Adipocyte (in vitro differentiated cells): ENCODE results near the gene NEUROG1.

Experiments used
- DNase-seq: peaks from one replicate; pipeline ENCODE4 v3.0.0-alpha.2; 2015; ENCODE audit warnings: low read depth
- H3K27me3 ChIP-seq: replicated peaks from 2 replicates; pipeline ENCODE4 v1.7.0; 2013; ENCODE audit warnings: mild to moderate bottlenecking, low read length, moderate library complexity; ENCODE audit not compliant: control insufficient read depth, insufficient read depth
- H3K36me3 ChIP-seq: 2 replicates; pipeline ENCODE4 v1.7.0; 2013; ENCODE audit warnings: low read length, mild to moderate bottlenecking, moderate library complexity; ENCODE audit not compliant: control insufficient read depth, insufficient read depth, severe bottlenecking
- H3K4me1 ChIP-seq: 2 replicates; pipeline ENCODE4 v1.7.0; 2013; ENCODE audit warnings: mild to moderate bottlenecking, low read length, moderate library complexity; ENCODE audit not compliant: control insufficient read depth, insufficient read depth
- H3K4me3 ChIP-seq: 2 replicates; pipeline ENCODE4 v1.7.0; 2013; ENCODE audit warnings: mild to moderate bottlenecking, low read length, moderate library complexity
- H3K9ac ChIP-seq: 2 replicates; pipeline ENCODE4 v1.7.0; 2013; ENCODE audit warnings: mild to moderate bottlenecking, low read length, moderate library complexity
- H3K9me3 ChIP-seq: 2 replicates; pipeline ENCODE4 v1.7.0; 2013; ENCODE audit warnings: mild to moderate bottlenecking, low read length, moderate library complexity; ENCODE audit not compliant: control insufficient read depth

The NEUROG1 gene

GRCh38 chr5:135571066-135571609, 35.4 kb upstream of the NEUROG1 start:
- Histone ChIP-seq H3K4me1 (peaks cover under 1% of the 10 kb centered on the region), H3K9me3 (no peaks in the 10 kb centered on the region), H3K9ac (no peak overlapping the region), H3K36me3 (no peaks in the 10 kb centered on the region), H3K27me3 (peaks cover 8% of the 10 kb centered on the region), H3K4me3 (no peak overlapping the region)
- no peak for DNase-seq

GRCh38 chr5:135570453-135570764, 34.6 kb upstream of the NEUROG1 start:
- no peak overlapping the region for H3K4me3 ChIP-seq
- H3K9me3 ChIP-seq = no peaks in the 10 kb centered on the region
- H3K36me3 ChIP-seq = no peaks in the 10 kb centered on the region
- DNase-seq = no peak
- no peak overlapping the region for H3K9ac ChIP-seq
- H3K4me1 ChIP-seq = peaks cover 3% of the 10 kb centered on the region
- peaks cover 8% of the 10 kb centered on the region for H3K27me3 ChIP-seq

GRCh38 chr5:135569755-135570452, 34.1 kb upstream of the NEUROG1 start:
- no peak overlapping the region for H3K9ac ChIP-seq
- peaks cover 8% of the 10 kb centered on the region for H3K27me3 ChIP-seq
- no peak overlapping the region for H3K4me3 ChIP-seq
- DNase-seq = peak; percentile 32
- H3K9me3 ChIP-seq = no peaks in the 10 kb centered on the region
- H3K36me3 ChIP-seq = no peaks in the 10 kb centered on the region
- H3K4me1 ChIP-seq = peaks cover 8% of the 10 kb centered on the region

GRCh38 chr5:135568923-135569360, 33.2 kb upstream of the NEUROG1 start:
- Histone ChIP-seq H3K4me3 (no peak overlapping the region), H3K36me3 (no peaks in the 10 kb centered on the region), H3K4me1 (peaks cover 9% of the 10 kb centered on the region), H3K9ac (no peak overlapping the region), H3K27me3 (peaks cover 3% of the 10 kb centered on the region), H3K9me3 (no peaks in the 10 kb centered on the region)
- no peak for DNase-seq

- peaks cover 9% of the 10 kb centered on the region for H3K4me1 ChIP-seq
- H3K27me3 ChIP-seq = no peaks in the 10 kb centered on the region
- no peak overlapping the region for H3K9ac ChIP-seq
- no peaks in the 10 kb centered on the region for H3K9me3 ChIP-seq
- no peak for DNase-seq
- no peak overlapping the region for H3K4me3 ChIP-seq
- no peaks in the 10 kb centered on the region for H3K36me3 ChIP-seq
Measured at GRCh38 chr5:135568246-135568645, 32.5 kb upstream of the NEUROG1 start.

- Histone ChIP-seq H3K9me3 (no peaks in the 10 kb centered on the region), H3K9ac (no peak overlapping the region), H3K36me3 (no peaks in the 10 kb centered on the region), H3K4me3 (no peak overlapping the region), H3K27me3 (no peaks in the 10 kb centered on the region), H3K4me1 (peaks cover 9% of the 10 kb centered on the region)
- no peak for DNase-seq
Measured at GRCh38 chr5:135567661-135568060, 31.9 kb upstream of the NEUROG1 start.

GRCh38 chr5:135566422-135567400, 30.9 kb upstream of the NEUROG1 start:
- Histone ChIP-seq H3K27me3 (no peaks in the 10 kb centered on the region), H3K4me3 (no peak overlapping the region), H3K4me1 (peaks cover 9% of the 10 kb centered on the region), H3K9me3 (no peaks in the 10 kb centered on the region), H3K36me3 (no peaks in the 10 kb centered on the region), H3K9ac (no peak overlapping the region)
- no peak for DNase-seq

- Histone ChIP-seq H3K9me3 (no peaks in the 10 kb centered on the region), H3K27me3 (no peaks in the 10 kb centered on the region), H3K36me3 (no peaks in the 10 kb centered on the region), H3K4me1 (peaks cover 9% of the 10 kb centered on the region), H3K4me3 (no peak overlapping the region), H3K9ac (no peak overlapping the region)
- peak; percentile 73 for DNase-seq
Measured at GRCh38 chr5:135565725-135566421, 30.1 kb upstream of the NEUROG1 start.

GRCh38 chr5:135565266-135565665, 29.5 kb upstream of the NEUROG1 start:
- H3K9ac ChIP-seq = no peak overlapping the region
- no peak overlapping the region for H3K4me3 ChIP-seq
- H3K4me1 ChIP-seq = peaks cover 9% of the 10 kb centered on the region

GRCh38 chr5:135564331-135564730, 28.6 kb upstream of the NEUROG1 start:
- no peak overlapping the region for H3K9ac ChIP-seq
- no peaks in the 10 kb centered on the region for H3K36me3 ChIP-seq
- peaks cover 9% of the 10 kb centered on the region for H3K4me1 ChIP-seq
- DNase-seq = no peak
- H3K4me3 ChIP-seq = no peak overlapping the region
- H3K27me3 ChIP-seq = peaks cover 9% of the 10 kb centered on the region
- H3K9me3 ChIP-seq = no peaks in the 10 kb centered on the region

More at GRCh38 chr5:135565266-135565665, 29.5 kb upstream of the NEUROG1 start:
- H3K9me3 ChIP-seq = no peaks in the 10 kb centered on the region
- H3K36me3 ChIP-seq = no peaks in the 10 kb centered on the region
- peaks cover 2% of the 10 kb centered on the region for H3K27me3 ChIP-seq
- peak; percentile 53 for DNase-seq

- Histone ChIP-seq H3K4me3 (no peak overlapping the region), H3K36me3 (no peaks in the 10 kb centered on the region), H3K4me1 (peaks cover 9% of the 10 kb centered on the region), H3K9ac (no peak overlapping the region), H3K27me3 (peaks cover 30% of the 10 kb centered on the region), H3K9me3 (no peaks in the 10 kb centered on the region)
- no peak for DNase-seq
Measured at GRCh38 chr5:135561266-135561665, 25.5 kb upstream of the NEUROG1 start.
